ENCODE measurements around the gene ITSN1.
"Not testable (repeated sequence)": the region's sequence is repeated elsewhere in the genome, so short reads cannot be mapped to it uniquely, and the experiment has no call there.

ITSN1 gene

DNA sequence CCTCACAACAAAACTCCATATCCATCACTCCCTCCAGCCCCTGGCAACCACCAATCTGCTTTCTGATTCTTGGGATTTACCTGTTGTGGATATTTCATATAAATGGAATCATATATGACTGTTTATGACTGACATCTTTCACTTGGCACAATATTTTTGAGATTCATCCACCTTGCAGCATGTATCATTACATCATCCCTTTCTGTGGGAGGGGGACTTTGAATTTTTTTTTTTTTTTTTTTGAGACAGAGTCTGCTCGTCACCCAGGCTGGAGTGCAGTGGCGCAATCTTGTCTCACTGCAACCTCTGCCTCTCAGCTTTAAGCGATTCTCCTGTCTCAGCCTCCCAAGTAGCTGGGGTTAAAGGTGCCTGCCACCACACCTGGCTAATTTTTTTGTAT is 128.2 kb downstream of the ITSN1 start:
- no peak for DNase-seq (ENCODE audit: low spot score)

DNA sequence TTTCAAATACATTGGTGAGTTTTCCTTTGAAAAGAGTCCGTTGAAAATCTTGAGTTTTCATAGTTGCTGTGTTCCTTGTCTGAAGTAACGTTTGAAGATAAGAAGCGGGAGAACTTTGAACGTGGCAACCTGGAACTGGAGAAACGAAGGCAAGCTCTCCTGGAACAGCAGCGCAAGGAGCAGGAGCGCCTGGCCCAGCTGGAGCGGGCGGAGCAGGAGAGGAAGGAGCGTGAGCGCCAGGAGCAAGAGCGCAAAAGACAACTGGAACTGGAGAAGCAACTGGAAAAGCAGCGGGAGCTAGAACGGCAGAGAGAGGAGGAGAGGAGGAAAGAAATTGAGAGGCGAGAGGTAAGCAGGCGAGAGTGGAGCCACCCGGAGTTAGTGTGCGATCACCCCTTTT is 129.7 kb downstream of the ITSN1 start:
- DNase-seq (ENCODE audit: low spot score): no peak

DNA sequence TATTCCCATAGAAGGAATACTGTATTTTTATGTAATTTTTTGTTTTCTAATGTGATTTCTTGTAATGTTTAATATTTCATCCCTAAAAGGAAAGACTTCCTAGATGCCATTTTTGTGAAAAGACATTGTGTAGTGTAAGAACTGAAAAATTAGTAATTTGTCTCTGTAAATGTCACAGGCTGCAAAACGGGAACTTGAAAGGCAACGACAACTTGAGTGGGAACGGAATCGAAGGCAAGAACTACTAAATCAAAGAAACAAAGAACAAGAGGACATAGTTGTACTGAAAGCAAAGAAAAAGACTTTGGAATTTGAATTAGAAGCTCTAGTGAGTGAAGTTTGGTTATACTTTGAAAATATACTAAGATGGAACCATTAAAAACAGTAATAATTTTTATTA is 132.2 kb downstream of the ITSN1 start:
- DNase-seq (ENCODE audit: low spot score): no peak

GRCh38 chr21:33775100-33775828 is 133.0 kb downstream of the ITSN1 start:
- DNase-seq (ENCODE audit: low spot score): no peak

DNA sequence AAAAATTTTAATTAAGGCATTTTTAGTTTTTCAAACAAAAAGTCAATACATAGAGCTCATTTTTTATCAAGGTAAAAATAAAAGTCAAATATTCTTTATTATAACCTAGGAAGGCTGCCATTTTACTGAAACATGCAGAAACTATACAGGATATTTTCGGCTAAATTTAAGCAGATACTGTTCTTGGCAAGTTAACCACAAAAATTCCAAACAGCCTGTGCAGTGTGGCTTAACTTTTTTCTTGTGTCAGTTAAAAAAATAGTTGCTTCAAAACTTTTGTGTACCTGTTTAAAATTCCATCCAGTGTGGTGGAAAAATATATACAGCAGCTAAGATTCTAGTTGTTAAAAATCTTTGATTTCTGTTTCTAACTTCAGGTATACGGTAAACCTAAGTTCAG is 138.3 kb downstream of the ITSN1 start:
- DNase-seq (ENCODE audit: low spot score): no peak

GRCh38 chr21:33781121-33781520 is 138.8 kb downstream of the ITSN1 start:
- DNase-seq (ENCODE audit: low spot score): no peak

- no peak for DNase-seq (ENCODE audit: low spot score)
Observed at GRCh38 chr21:33783187-33783979, 141.1 kb downstream of the ITSN1 start.

DNA sequence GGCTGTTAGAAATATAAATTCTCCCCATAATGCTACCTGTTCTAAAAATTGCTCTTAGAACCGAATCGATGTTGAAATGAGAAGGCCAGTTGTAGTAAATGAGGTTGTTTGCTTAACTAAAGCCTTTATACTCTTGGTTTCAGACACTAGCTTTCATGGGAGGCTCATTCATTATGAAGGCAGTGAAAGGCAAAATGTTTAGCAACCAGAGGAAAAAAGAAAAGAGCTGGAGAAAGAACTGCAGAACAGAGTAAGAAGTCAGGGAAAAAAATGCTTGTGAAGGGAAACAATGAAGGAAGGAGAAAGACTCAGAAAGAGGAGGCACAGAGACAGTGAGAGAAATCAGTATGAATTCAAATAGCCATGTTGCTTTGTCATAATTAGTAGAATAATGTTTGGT is 145.1 kb downstream of the ITSN1 start:
- no peak for DNase-seq (ENCODE audit: low spot score)

GRCh38 chr21:33788438-33788837 is 146.1 kb downstream of the ITSN1 start:
- DNase-seq (ENCODE audit: low spot score): not testable (repeated sequence)

GRCh38 chr21:33789697-33790096 is 147.4 kb downstream of the ITSN1 start:
- no peak for DNase-seq (ENCODE audit: low spot score)

DNA sequence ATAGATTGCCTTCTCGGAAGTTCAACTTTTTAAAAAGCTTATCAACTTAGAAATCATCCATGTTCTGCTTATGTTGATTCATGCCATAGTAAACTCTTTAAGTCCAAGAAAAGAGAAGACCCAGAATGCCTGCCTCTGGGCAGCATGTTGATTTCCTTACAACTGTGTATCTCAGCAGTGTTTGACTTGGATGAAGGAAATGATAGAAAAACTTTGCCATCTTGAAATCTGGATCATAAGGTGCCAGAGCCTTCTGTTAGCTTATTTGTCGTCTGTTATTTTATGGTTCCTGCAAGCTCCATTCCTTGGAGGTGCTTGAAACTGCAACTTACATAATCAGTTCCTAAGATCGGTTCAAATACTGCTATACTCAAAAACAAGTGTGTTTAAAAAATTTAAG is 148.8 kb downstream of the ITSN1 start:
- no peak for DNase-seq (ENCODE audit: low spot score)

GRCh38 chr21:33794596-33794995 is 152.3 kb downstream of the ITSN1 start:
- DNase-seq (ENCODE audit: low spot score): no peak

- no peak for DNase-seq (ENCODE audit: low spot score)
Observed at GRCh38 chr21:33797565-33797964, 155.3 kb downstream of the ITSN1 start.

DNA sequence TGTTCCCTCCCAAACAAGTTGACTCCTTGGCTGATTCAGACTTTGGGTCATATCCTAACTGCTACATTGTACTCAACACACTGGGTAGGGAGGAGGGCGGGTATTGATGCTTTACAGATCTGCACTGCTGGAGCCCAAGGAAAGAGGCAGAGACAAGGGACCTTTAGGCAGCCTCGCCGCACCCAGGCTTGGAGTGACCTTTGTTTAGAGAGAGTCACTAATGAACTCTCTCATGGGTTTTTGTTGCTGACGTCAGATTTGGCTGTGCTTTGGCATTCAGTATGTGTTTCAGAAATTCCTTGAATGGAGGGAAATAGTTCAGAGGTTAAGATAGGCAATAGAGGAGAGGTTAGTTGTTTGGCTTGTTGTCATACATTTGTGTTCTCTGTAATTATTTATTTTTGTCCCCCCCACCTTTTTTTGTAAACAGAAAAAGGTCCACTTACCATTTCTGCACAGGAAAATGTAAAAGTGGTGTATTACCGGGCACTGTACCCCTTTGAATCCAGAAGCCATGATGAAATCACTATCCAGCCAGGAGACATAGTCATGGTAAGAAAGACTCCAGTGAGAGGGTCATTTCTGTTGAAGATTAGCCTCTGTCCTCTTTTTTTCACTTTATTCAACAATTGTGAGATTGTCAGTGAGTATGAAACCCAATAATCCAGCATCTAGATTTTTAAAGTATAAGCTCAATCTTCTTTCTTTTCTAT is 157.2 kb downstream of the ITSN1 start:
- no peak for DNase-seq (ENCODE audit: low spot score)

GRCh38 chr21:33800753-33801423 is 158.6 kb downstream of the ITSN1 start:
- no peak for DNase-seq (ENCODE audit: low spot score)

GRCh38 chr21:33801424-33802405 is 159.4 kb downstream of the ITSN1 start:
- DNase-seq (ENCODE audit: low spot score): no peak

GRCh38 chr21:33802481-33802880 is 160.2 kb downstream of the ITSN1 start:
- DNase-seq (ENCODE audit: low spot score): no peak

- no peak for DNase-seq (ENCODE audit: low spot score)
Observed at GRCh38 chr21:33808715-33809367, 166.5 kb downstream of the ITSN1 start.

DNA sequence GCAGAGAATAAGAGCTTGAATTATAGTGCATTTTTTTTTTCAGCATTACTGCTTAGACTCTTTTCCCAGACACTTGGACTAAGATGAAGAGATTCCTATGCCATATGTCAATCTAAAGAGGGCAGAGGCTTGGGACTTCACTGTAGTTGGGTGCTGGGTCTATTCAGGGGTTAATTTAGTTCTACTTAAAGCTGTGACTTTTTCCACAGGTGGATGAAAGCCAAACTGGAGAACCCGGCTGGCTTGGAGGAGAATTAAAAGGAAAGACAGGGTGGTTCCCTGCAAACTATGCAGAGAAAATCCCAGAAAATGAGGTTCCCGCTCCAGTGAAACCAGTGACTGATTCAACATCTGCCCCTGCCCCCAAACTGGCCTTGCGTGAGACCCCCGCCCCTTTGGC is 168.5 kb downstream of the ITSN1 start:
- no peak for DNase-seq (ENCODE audit: low spot score)

DNA sequence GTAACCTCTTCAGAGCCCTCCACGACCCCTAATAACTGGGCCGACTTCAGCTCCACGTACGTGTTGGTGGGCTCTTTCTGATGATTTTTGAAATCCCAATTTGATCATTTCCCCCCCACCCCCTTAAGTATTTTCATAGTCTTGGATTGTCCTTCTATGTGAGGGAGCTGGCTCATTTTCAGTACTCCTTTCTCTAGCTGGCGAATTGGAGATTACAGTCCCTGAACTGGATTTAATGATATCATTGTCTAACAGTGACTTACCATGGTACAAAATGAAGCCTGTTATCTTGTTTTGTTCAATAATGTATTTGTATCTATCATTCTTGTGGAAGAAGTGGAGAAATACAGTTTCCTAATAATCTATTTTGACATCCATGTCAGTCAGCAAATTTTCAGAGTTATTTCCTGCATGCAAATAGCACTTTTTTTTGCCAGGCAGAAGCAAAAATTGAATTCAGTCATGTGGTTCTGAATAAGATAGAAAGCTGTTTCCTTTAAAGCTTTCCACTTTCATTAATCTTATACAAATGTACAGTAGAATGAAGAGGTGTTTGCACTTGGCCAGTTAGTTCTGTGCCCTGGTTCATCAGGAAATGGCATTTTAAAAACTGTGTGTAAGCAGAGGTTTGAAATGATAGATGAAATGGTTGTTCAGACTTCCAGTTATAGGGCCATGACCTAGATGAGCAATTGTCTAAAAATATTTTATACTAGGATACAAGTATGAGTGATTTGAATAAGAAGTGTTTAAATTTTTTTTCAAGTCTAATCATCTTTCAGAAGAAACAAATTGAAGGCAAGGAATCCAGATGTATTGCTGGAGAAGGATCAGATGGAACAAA is 169.1 kb downstream of the ITSN1 start:
- no peak for DNase-seq (ENCODE audit: low spot score)

Measured in HuH-7 (cell line).